Stimulated activated CD4-positive, alpha-beta T cell treated with anti-CD3 and anti-CD28 coated beads, TNF-alpha, amount 100 ng/mL, for 4 hours (primary cell): Measurements from ENCODE around the gene ZNRF3.
"Not testable (repeated sequence)": the region's sequence is repeated elsewhere in the genome, so short reads cannot be mapped to it uniquely, and the experiment has no call there.

Experiments
- DNase-seq, 3 experiments: peaks; one replicate each; pipeline ENCODE4 v3.0.0-alpha.2; 2020; ENCODE audit warnings: low read depth in 3 of 3

ZNRF3 gene

DNA sequence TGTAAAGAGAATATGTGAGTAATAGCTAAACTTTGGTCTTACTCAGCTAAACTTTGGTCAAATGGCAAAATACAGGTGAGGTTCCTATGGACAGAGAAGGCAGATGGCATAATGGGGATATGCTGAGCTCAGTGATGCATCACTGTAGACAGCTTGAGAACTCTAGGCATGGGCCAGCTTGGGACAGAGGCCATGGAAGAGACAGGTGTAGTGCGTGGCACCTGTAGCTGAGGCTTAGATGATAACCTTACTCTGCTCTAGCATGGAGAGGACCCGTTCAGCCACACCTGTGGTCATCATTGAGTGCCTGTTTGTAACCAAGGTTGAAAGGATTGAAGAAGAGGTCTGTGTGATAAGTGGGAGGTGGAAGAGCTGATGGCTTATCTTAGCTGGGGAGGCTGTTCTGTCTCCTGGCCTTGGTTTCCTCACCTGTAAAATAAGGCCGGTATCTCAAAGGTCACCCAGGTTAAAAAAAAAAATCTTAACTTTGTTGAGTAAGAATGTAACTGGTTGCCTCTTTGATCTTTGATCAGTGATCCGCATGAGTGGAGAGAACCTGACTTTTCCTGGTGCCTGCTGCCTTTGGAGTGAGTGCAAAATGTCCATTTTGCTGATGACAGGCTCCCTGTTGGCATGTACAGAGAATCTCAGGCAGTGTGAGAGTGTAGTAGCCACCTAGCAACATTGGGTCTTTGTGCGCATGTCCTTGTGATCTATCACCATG lies 48.6 kb downstream of the ZNRF3 start:
- DNase-seq, result no peak

DNA sequence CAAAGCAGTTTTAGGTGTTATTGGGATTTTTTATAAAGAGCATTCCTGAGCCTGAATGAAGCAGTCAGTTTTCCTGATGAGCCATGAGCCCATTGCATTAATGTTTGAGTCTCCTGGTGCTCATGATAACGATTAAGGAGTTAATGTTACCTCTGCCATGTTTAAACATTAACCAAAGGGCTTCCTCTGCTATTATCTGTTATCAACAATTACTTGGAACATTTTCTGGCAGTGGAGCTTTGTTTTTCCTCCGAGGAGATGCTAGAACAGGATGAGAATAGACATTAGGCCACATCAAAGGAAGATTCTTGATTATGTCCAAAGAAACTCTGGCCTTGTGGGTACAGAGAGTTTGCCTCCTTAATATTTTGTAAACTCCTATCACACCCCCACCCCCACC lies 49.9 kb downstream of the ZNRF3 start:
- no peak for DNase-seq

DNA sequence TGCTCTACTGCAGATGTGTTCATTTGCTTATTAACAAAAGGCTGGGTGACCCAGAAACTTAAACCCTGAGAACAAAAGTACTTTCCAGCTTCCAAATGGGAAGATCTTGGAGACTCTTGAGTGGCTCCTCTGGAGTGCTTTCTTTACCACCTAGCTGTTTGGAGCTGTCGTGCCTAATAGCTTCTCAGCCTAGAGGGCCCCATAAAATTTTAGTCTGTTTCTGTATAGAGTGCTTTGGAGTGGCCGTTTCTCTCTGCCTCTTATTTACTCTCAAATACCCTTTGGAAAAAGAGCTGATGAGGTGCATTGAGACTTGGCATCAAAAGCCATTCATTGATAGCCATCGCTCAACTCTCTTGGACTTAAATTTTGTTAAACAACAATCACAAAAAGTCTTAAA lies 50.7 kb downstream of the ZNRF3 start:
- DNase-seq, result no peak

DNA sequence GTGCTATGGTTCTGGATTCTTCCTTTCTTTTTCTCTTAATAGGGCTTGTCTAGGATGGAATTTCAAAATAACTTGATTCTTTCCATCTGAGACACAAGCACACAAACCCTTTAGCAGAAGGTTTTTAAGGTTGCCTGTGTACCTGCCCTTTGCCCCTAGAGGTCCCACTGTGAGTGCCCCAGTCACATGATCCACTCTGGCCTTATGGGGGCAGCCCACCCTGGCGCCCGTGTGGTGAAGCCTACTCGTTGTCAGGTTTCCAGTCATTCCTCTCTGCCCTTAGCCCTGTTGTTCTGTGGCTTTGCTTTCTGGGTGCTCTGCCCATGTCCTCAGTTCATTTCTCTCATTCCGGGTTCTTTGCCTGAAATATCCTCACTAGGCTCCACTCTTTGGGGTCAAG lies 51.8 kb downstream of the ZNRF3 start:
- DNase-seq, result no peak

- no peak for DNase-seq
Observed at GRCh38 chr22:28935713-28936112, 52.3 kb downstream of the ZNRF3 start.

DNA sequence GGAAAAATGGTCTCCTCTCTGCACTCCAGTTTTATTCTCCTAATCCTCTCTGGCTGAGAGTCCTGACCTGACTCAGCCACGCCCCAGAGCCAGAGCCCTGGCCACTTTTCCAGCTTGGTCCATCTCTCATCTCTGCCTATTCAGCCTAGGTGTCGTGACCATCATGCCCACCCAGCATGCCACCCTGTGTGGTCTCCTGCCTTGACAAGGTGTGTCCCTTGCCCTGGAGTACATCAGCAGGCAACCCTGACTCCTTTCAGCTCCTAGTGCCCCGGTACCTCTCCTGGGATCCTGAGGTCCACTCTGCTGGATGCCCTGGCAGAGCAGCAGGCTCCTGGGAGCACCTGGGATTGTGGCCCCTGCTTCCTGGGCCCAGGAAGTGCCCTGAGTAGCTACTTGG lies 52.8 kb downstream of the ZNRF3 start:
- DNase-seq, result no peak

DNA sequence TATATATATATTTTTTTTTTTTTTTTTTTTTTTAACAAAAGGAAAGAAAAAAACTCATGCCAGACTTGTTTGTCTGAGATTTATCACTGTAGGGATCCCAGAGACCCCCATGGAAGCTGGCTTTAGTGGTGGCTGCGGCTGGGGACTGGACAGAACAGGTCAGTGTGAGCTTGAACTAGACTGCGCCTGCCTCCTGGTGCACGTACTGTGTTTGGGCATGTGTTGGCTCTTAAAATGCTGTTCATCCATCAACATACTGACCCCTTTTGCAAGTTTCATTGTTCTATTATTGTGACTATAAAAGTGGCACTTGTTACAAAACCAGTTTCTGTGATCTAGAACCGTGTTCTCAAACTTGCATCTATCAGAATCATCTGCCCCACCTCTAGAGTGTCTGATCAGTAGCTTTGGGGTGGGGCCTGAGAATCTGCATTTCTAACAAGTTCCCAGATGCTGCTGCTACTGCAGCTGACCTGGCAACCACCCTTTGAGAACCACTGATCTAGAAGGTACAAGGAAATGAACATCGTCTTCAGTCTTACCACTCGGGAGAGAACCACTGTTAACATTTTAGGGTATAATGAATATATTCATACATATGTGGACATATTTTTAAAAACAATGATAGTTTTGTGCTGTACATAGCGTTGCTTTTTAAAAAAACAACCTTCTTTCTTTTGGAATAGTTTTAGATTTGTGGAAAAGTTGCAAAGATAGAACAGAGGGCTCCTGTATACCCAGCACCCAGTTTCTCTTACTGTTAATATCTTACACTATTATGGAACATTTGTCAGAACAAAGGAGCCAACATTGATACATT lies 54.0 kb downstream of the ZNRF3 start:
- no peak for DNase-seq

GRCh38 chr22:28938286-28938833 lies 55.0 kb downstream of the ZNRF3 start:
- DNase-seq, result no peak

GRCh38 chr22:28939394-28939793 lies 56.0 kb downstream of the ZNRF3 start:
- DNase-seq, result no peak

DNA sequence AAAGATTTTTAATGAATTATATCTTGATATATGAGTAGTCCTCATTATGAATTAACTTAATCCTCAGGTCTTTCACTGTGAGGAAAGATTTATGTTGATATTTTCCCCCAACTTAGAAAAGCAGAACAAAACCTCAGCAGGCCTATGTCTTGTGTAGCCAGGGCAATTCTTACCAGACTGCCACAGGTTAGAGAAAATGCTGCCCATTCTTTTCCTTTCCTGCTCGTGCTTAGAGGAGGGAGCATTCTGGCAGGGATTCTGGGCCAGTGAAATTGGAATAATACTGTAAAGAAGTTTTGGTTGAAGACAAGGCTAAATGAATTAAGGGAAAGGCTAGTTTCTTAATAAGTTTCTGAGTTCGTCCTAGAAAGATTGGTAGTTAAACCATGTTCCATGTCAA lies 56.6 kb downstream of the ZNRF3 start:
- no peak for DNase-seq

DNA sequence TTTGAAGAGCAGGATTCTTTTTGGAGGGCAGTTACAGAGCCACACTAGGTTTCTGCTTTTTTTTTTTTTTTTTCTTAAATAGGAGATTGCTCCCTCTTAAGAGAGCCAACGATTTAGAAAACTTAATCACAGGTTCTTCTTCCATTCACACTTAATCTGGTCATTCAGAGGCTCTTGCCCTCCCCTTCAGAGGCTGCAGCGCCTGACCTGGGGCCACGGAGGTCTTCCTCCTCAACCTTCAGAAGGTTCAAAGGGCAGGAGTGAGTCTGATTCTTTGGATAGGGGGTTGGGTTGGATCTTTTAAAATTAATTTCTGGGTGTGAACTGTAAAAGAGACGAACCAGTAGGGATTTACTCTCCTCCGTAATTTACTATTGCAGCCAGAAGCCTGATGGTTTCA lies 57.1 kb downstream of the ZNRF3 start:
- no peak for DNase-seq

DNA sequence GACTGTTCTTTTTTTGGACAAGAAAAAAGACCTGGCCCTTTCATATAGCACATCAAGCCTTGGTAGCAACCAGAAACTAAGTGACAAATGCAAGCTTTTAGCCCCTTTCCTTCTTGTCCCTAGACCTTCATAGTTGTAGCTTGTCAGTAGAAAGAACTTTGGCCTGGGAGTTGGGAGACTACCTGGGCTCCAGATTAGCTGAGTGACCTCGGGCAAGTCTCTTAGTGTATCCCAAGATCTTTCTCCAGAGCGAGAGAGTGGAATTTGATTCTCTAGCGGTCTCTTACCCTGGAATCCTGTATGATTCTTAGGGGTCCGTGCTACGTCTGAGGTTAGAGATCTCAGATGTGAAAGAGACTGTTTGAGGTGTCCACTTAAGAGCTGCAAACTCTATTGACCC lies 59.0 kb downstream of the ZNRF3 start:
- no peak for DNase-seq

GRCh38 chr22:28942801-28943500 lies 59.6 kb downstream of the ZNRF3 start:
- DNase-seq, result no peak

DNA sequence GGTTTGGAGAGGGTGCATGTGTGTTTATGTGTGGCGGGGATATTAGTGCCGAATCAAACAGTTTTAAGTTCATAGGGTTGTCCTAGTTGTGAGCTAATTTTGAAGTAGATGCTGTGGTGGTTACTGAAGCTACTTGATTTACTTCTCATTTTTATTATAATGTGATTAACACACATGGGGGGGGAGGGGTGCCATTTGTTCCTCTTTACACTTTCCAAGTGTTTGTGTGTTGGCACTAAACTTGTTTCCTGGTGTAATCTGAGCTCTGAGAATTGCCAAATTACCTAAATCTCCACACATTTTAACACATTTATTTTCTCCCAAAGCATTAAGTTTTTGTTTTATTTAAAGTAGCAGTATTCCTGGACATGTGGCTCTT lies 60.1 kb downstream of the ZNRF3 start:
- DNase-seq, result no peak

- no peak for DNase-seq
Observed at GRCh38 chr22:28947125-28947524, 63.8 kb downstream of the ZNRF3 start.

GRCh38 chr22:28948424-28948823 lies 65.1 kb downstream of the ZNRF3 start:
- no peak for DNase-seq

- not testable (repeated sequence) for DNase-seq
Observed at GRCh38 chr22:28948860-28949551, 65.6 kb downstream of the ZNRF3 start.

DNA sequence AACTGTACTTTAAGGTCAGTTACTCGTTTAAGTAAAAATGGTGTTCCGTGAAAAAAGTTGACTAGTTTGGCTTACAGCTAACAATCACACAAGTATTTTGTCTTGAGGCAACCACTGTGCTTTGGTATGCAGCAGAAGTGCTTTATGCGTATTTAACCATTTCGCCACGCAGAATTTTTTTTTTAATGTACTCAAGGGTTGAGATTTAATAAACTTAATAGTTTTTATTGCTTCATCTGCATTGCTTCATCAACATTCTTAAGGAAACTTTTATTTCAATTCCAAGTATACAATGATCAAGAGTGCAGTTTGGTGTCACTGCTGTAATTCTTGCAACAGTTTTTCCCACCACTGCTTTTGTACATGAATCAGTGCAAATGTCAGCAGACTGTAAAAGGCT lies 66.4 kb downstream of the ZNRF3 start:
- DNase-seq, result no peak

GRCh38 chr22:28950617-28951411 lies 67.4 kb downstream of the ZNRF3 start:
- DNase-seq, result no peak

- DNase-seq, result no peak
Observed at GRCh38 chr22:28951530-28951929, 68.2 kb downstream of the ZNRF3 start.

GRCh38 chr22:28951969-28952521 lies 68.7 kb downstream of the ZNRF3 start:
- no peak for DNase-seq
